Muscle of leg (tissue), 11 donors: Measurements from ENCODE around the gene IP6K3. TPM values are rescaled to one million over a fixed set of nuclear protein-coding genes. Genes with fewer than 3 reads are reported as not detected.

Source experiments
- DNase-seq: peaks from one replicate; pipeline ENCODE4 v3.0.0; 2013
- H3K27ac ChIP-seq: one replicate; pipeline ENCODE4 v1.5.1; 2013; ENCODE audit warnings: mild to moderate bottlenecking, low read length, control low read depth
- H3K27me3 ChIP-seq: one replicate; pipeline ENCODE4 v1.6.1; 2013; ENCODE audit warnings: low read length; ENCODE audit not compliant: control insufficient read depth, insufficient read depth
- H3K36me3 ChIP-seq: one replicate; pipeline ENCODE4 v1.6.1; 2013; ENCODE audit warnings: low read length; ENCODE audit not compliant: control insufficient read depth, insufficient read depth
- H3K4me1 ChIP-seq: one replicate; pipeline ENCODE4 v1.6.1; 2013; ENCODE audit warnings: low read length; ENCODE audit not compliant: control insufficient read depth, insufficient read depth
- H3K4me3 ChIP-seq: one replicate; pipeline ENCODE4 v1.5.1; 2013; ENCODE audit warnings: low read length, control low read depth
- H3K9me3 ChIP-seq: replicated peaks from 2 replicates; pipeline ENCODE4 v1.6.1; 2013; ENCODE audit warnings: low read depth, low read length; ENCODE audit not compliant: control insufficient read depth
- WGBS: methylation state at CpG from one replicate; pipeline ENCODE4 v1.1.5; 2013; ENCODE audit warnings: missing lambda C conversion rate; ENCODE audit not compliant: insufficient coverage; 5-methylcytosine and 5-hydroxymethylcytosine counted together
- polyA plus RNA-seq, 8 donors: library from polyadenylated mRNA; unstranded; fragments of 120-200 nt; gene quantifications; one replicate each; pipeline versions ENCODE4 v1.2.1 to v1.2.3, GENCODE V29; 2013; ENCODE audit warnings: inconsistent platforms in 1 of 8, low replicate concordance in 1 of 8; ENCODE audit not compliant: insufficient read length in 8 of 8, insufficient read depth in 1 of 8
- total RNA-seq: library from RNA; stranded (reverse); fragments of 120-200 nt; gene quantifications from one replicate; pipeline ENCODE4 v1.2.4, GENCODE V29; 2013

IP6K3 gene
- total and polyA plus RNA-seq, 9 donors, result 14.2 to 28.1 (median 22.4) TPM

- H3K4me1 ChIP-seq, result peaks cover 68% of the 10 kb centered on the region
- peaks cover 2% of the 10 kb centered on the region for H3K36me3 ChIP-seq
- peak overlapping the region; percentile 14 for H3K4me3 ChIP-seq
- H3K27ac ChIP-seq, result peak overlapping the region; percentile 96
- no peaks in the 10 kb centered on the region for H3K9me3 ChIP-seq
- DNase-seq, result peak; percentile 76
- H3K27me3 ChIP-seq, result peaks cover 6% of the 10 kb centered on the region
- 24% methylated on average over 6 of the region's 11 CpGs for WGBS
Measured at GRCh38 chr6:33744001-33744848, 2.5 kb downstream of the IP6K3 start.

- 43% methylated on average over 5 of the region's 7 CpGs for WGBS
- Histone ChIP-seq H3K9me3 (no peaks in the 10 kb centered on the region), H3K36me3 (peaks cover 10% of the 10 kb centered on the region), H3K4me1 (peaks cover 57% of the 10 kb centered on the region), H3K4me3 (no peak overlapping the region), H3K27me3 (peaks cover 6% of the 10 kb centered on the region), H3K27ac (no peak overlapping the region)
- DNase-seq, result no peak
Measured at GRCh38 chr6:33742837-33743236, 3.9 kb downstream of the IP6K3 start.

- peaks cover 6% of the 10 kb centered on the region for H3K27me3 ChIP-seq
- H3K4me3 ChIP-seq, result no peak overlapping the region
- no peak for DNase-seq
- H3K36me3 ChIP-seq, result peaks cover 10% of the 10 kb centered on the region
- no peaks in the 10 kb centered on the region for H3K9me3 ChIP-seq
- no peak overlapping the region for H3K27ac ChIP-seq
- H3K4me1 ChIP-seq, result peaks cover 56% of the 10 kb centered on the region
- WGBS, result 40% methylated on average over 9 of the region's 9 CpGs
Measured at GRCh38 chr6:33742092-33742491, 4.6 kb downstream of the IP6K3 start.

- peaks cover 15% of the 10 kb centered on the region for H3K36me3 ChIP-seq
- peaks cover 6% of the 10 kb centered on the region for H3K27me3 ChIP-seq
- WGBS, result 100% methylated on average over 1 of the region's 5 CpGs
- DNase-seq, result no peak
- H3K27ac ChIP-seq, result no peak overlapping the region
- H3K4me1 ChIP-seq, result peaks cover 49% of the 10 kb centered on the region
- H3K4me3 ChIP-seq, result no peak overlapping the region
- H3K9me3 ChIP-seq, result no peaks in the 10 kb centered on the region
Measured at GRCh38 chr6:33740794-33741193, 5.9 kb downstream of the IP6K3 start.

GRCh38 chr6:33740204-33740608 is 6.5 kb downstream of the IP6K3 start:
- 63% methylated on average over 6 of the region's 6 CpGs for WGBS
- Histone ChIP-seq H3K27ac (no peak overlapping the region), H3K27me3 (peaks cover 6% of the 10 kb centered on the region), H3K36me3 (peaks cover 20% of the 10 kb centered on the region), H3K9me3 (no peaks in the 10 kb centered on the region), H3K4me3 (no peak overlapping the region), H3K4me1 (peaks cover 43% of the 10 kb centered on the region)
- no peak for DNase-seq

GRCh38 chr6:33739571-33739970 is 7.1 kb downstream of the IP6K3 start:
- Histone ChIP-seq H3K9me3 (no peaks in the 10 kb centered on the region), H3K4me1 (peaks cover 38% of the 10 kb centered on the region), H3K36me3 (peaks cover 27% of the 10 kb centered on the region), H3K4me3 (no peak overlapping the region), H3K27ac (no peak overlapping the region), H3K27me3 (peaks cover 6% of the 10 kb centered on the region)
- 75% methylated on average over 4 of the region's 5 CpGs for WGBS
- no peak for DNase-seq

- H3K27me3 ChIP-seq, result peaks cover 6% of the 10 kb centered on the region
- 79% methylated on average over 4 of the region's 5 CpGs for WGBS
- peaks cover 32% of the 10 kb centered on the region for H3K4me1 ChIP-seq
- no peaks in the 10 kb centered on the region for H3K9me3 ChIP-seq
- H3K27ac ChIP-seq, result no peak overlapping the region
- H3K36me3 ChIP-seq, result peaks cover 32% of the 10 kb centered on the region
- no peak for DNase-seq
- no peak overlapping the region for H3K4me3 ChIP-seq
Measured at GRCh38 chr6:33738879-33739278, 7.8 kb downstream of the IP6K3 start.

- peaks cover 37% of the 10 kb centered on the region for H3K36me3 ChIP-seq
- peaks cover 6% of the 10 kb centered on the region for H3K27me3 ChIP-seq
- H3K9me3 ChIP-seq, result no peaks in the 10 kb centered on the region
- DNase-seq, result no peak
- 65% methylated on average over 5 of the region's 9 CpGs for WGBS
- peaks cover 28% of the 10 kb centered on the region for H3K4me1 ChIP-seq
- H3K27ac ChIP-seq, result no peak overlapping the region
- H3K4me3 ChIP-seq, result no peak overlapping the region
Measured at GRCh38 chr6:33738153-33738552, 8.6 kb downstream of the IP6K3 start.

GRCh38 chr6:33737267-33738026 is 9.3 kb downstream of the IP6K3 start:
- Histone ChIP-seq H3K9me3 (no peaks in the 10 kb centered on the region), H3K27ac (peak overlapping the region; percentile 35), H3K27me3 (peaks cover 2% of the 10 kb centered on the region), H3K4me1 (peaks cover 22% of the 10 kb centered on the region), H3K36me3 (peaks cover 44% of the 10 kb centered on the region), H3K4me3 (no peak overlapping the region)
- peak; percentile 60 for DNase-seq
- 72% methylated on average over 12 of the region's 15 CpGs for WGBS

- Histone ChIP-seq H3K9me3 (no peaks in the 10 kb centered on the region), H3K36me3 (peaks cover 55% of the 10 kb centered on the region), H3K4me1 (peaks cover 21% of the 10 kb centered on the region), H3K4me3 (no peak overlapping the region), H3K27ac (no peak overlapping the region), H3K27me3 (peaks cover under 1% of the 10 kb centered on the region)
- no peak for DNase-seq
- WGBS, result 79% methylated on average over 16 of the region's 18 CpGs
Measured at GRCh38 chr6:33735216-33735615, 11.5 kb downstream of the IP6K3 start.
